OCI-LY3 (cell line): ENCODE data around the gene SUMO4.

ENCODE experiments used
- CTCF ChIP-seq: fragments of 200-600, 300-600 bp; sonication (generic); IDR thresholded peaks from 2 replicates; pipeline ENCODE4 v1.5.1; 2014; ENCODE audit warnings: antibody characterized with exemption, low read length, low read depth
- EZH2phosphoT487 ChIP-seq: fragments of 200-600 bp; shearing (Covaris generic); IDR thresholded peaks from 2 replicates; pipeline ENCODE4 v1.6.1; 2018; ENCODE audit warnings: antibody characterized with exemption, mixed run types, low read depth

- TF ChIP-seq CTCF (no peak), EZH2phosphoT487 (no peak)
Observed at GRCh38 chr6:149435919-149436586, 36.0 kb downstream of the SUMO4 start.
